Mucosa of descending colon (tissue), 3 donors: Measurements from ENCODE around the gene DDX56. TPM values are rescaled to one million over a fixed set of nuclear protein-coding genes. Genes with fewer than 3 reads are reported as not detected.

ENCODE experiments used
- ATAC-seq: fragments of 200-7000 bp; cut with Tn5 transposase; one replicate; pipeline ENCODE4 v1.9.1; 2020; ENCODE audit warnings: mild to moderate bottlenecking, moderate library complexity
- DNase-seq, 3 donors: peaks; one replicate each; pipeline ENCODE4 v3.0.0-alpha.2; 2020
- H3K36me3 ChIP-seq: fragments of 200-600 bp; one replicate; pipeline ENCODE4 v1.8.0; 2021; ENCODE audit warnings: low read depth, mild to moderate bottlenecking
- H3K4me1 ChIP-seq: fragments of 200-600 bp; one replicate; pipeline ENCODE4 v1.8.0; 2021; ENCODE audit warnings: low read depth, mild to moderate bottlenecking
- H3K4me3 ChIP-seq: fragments of 200-600 bp; one replicate; pipeline ENCODE4 v1.8.0; 2021; ENCODE audit warnings: mild to moderate bottlenecking
- H3K9me3 ChIP-seq: fragments of 200-600 bp; one replicate; pipeline ENCODE4 v1.8.0; 2021; ENCODE audit warnings: mild to moderate bottlenecking
- intact Hi-C, 2 donors: fragments of 100-400 bp; cut with DNase I in 1 of 2; cut with micrococcal nuclease in 1 of 2; formaldehyde crosslinking; loops; one replicate each; pipeline versions ENCODE4 v1.11.0 to v1.11.1; 2022; cut with DNase I, micrococcal nuclease
- total RNA-seq, 3 donors: library from RNA; stranded (reverse); fragmentation: NEBNext Ultra II Directional in 2 of 3; extraction: Animal tissue kit (Norgen Biotek cat#: 25700) in 2 of 3; gene quantifications; one replicate each; pipeline versions ENCODE4 v1.2.1 to v1.2.4, GENCODE V29; 2021 to 2023
- TF ChIP-seq, protein P1 (sequence below): fragments of 200-600 bp; IDR thresholded peaks from one replicate; pipeline ENCODE4 v1.8.0; 2022; ENCODE audit warnings: antibody characterized with exemption, mild to moderate bottlenecking
- donor health status: DM: no; HTN: no; CAD: no; lungs with moderate emphysema.
- donor health status: DM: no; HTN: no; CAD: no.
- donor health status: DM: no; HTN: yes; CAD: no.

The DDX56 gene
- total RNA-seq, 3 donors from 2014 or later, result 50.7 to 60.6 (median 60.0) TPM

DNA sequence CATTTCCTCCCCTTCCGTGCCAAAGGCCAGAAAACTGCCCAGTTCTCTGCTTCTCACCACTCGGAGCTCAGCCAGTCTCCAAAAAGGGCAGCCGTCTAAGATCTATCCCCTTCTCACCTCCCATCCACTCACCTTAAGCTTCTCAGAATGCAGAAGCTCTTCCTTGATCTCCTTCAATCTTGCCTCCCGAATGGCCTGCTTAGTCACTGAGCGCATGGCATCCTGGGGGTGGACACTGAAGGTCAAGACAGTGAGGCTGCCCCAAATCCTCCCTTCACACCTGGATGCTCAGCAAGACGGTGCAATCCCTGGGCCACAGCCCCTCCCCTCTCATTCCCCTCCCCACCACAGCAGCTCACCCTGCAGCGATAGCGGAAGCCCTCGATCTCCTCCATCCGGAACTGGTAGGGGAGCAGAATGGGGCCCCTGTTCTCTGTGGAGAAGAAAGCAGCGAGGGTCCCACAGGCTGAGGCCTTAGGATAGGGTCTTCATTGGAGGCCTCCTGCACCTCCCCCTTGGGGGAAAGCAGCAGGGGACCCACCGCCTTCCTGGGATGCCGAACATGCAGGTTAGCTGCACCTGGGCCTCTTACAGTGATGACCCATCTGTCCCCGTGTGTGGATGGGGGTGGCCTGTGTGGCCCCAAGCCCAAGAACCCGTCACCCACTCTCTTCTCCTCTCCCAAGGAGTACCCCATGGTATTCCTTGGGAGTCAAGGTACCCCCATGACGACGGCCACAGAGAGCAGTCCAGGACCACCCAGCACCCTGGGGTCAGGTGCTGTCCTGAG, 4.7 kb downstream of the DDX56 start:
- TF ChIP-seq, protein P1, sequence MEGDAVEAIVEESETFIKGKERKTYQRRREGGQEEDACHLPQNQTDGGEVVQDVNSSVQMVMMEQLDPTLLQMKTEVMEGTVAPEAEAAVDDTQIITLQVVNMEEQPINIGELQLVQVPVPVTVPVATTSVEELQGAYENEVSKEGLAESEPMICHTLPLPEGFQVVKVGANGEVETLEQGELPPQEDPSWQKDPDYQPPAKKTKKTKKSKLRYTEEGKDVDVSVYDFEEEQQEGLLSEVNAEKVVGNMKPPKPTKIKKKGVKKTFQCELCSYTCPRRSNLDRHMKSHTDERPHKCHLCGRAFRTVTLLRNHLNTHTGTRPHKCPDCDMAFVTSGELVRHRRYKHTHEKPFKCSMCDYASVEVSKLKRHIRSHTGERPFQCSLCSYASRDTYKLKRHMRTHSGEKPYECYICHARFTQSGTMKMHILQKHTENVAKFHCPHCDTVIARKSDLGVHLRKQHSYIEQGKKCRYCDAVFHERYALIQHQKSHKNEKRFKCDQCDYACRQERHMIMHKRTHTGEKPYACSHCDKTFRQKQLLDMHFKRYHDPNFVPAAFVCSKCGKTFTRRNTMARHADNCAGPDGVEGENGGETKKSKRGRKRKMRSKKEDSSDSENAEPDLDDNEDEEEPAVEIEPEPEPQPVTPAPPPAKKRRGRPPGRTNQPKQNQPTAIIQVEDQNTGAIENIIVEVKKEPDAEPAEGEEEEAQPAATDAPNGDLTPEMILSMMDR, result no peak
- DNase-seq (no peak), ATAC-seq (no peak)
- intact Hi-C loops, result loop anchor here in 1 of 2 donors (10.0 kb wide), 1 partner anchor 324 kb away; no protein-coding TSS in a partner anchor
- Histone ChIP-seq H3K4me3 (no peak overlapping the region), H3K36me3 (peaks cover 3% of the 10 kb centered on the region), H3K4me1 (peaks cover 8% of the 10 kb centered on the region), H3K9me3 (no peaks in the 10 kb centered on the region)

- Histone ChIP-seq H3K36me3 (peaks cover 3% of the 10 kb centered on the region), H3K9me3 (no peaks in the 10 kb centered on the region), H3K4me1 (peaks cover 5% of the 10 kb centered on the region), H3K4me3 (no peak overlapping the region)
- intact Hi-C loops, result loop anchor here in 1 of 2 donors (10.0 kb wide), 1 partner anchor 323 kb away; no protein-coding TSS in a partner anchor
- ATAC-seq (no peak), DNase-seq (no peak)
- TF ChIP-seq, protein P1, result no peak
These were observed 5.8 kb downstream of the DDX56 start for GRCh38 chr7:44567884-44568283.

GRCh38 chr7:44566680-44567079, 7.0 kb downstream of the DDX56 start:
- Histone ChIP-seq H3K4me3 (no peak overlapping the region), H3K36me3 (peaks cover 3% of the 10 kb centered on the region), H3K9me3 (no peaks in the 10 kb centered on the region), H3K4me1 (peaks cover 8% of the 10 kb centered on the region)
- intact Hi-C loops, result loop anchor here in 1 of 2 donors (10.0 kb wide), 1 partner anchor 322 kb away; no protein-coding TSS in a partner anchor
- TF ChIP-seq, protein P1, result no peak
- DNase-seq (no peak), ATAC-seq (no peak)

- H3K9me3 ChIP-seq, result no peaks in the 10 kb centered on the region
- TF ChIP-seq, protein P1, result no peak
- intact Hi-C loops, result loop anchor here in 1 of 2 donors (10.0 kb wide), 1 partner anchor 321 kb away; no protein-coding TSS in a partner anchor
- peaks cover 3% of the 10 kb centered on the region for H3K36me3 ChIP-seq
- H3K4me3 ChIP-seq, result no peak overlapping the region
- H3K4me1 ChIP-seq, result peaks cover 10% of the 10 kb centered on the region
- DNase-seq (no peak), ATAC-seq (peak; percentile 18)
These were observed 7.7 kb downstream of the DDX56 start for GRCh38 chr7:44565795-44566559.

DNA sequence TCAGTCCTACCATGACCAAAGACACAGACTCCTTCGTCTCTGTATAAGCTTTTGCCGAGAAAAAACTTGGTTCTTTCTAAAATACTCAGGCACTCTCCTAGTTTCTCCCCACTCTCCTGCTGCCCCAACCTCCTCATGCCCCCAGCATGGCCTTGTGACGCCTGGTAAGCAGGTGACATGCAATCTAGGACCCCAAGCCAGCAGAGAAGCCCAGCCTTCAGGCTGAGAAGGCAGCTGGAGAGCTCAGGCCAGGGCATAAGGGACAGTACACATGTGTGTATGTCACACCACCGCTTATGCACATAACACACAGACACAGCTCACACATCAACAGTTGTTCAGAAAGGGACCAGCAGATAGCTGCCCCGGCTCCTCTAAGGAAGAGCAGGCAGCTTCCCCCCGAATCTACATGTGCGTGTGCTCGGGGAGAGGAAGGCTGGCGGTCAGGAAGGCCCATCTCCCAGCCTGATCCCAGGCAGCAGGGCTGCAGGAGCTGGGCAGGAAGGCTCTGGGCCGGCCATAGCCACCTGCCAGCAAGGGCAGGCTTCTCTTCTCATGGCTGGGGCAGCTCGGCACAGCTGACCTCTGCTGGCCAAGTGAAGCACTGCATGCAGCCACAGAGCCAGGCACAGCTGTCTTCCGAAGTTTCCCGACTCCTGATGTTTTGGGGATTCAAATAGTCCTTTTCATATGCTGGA, 8.5 kb downstream of the DDX56 start:
- peak; percentile 75 to 86 (median 80) for DNase-seq
- H3K4me1 ChIP-seq, result peaks cover 10% of the 10 kb centered on the region
- ATAC-seq, result peak; percentile 88
- no peak overlapping the region for H3K4me3 ChIP-seq
- TF ChIP-seq, protein P1, result peak; percentile 97
- intact Hi-C loops, result loop anchor here in 1 of 2 donors (10.0 kb wide), 1 partner anchor 320 kb away; no protein-coding TSS in a partner anchor
- no peaks in the 10 kb centered on the region for H3K9me3 ChIP-seq
- H3K36me3 ChIP-seq, result no peaks in the 10 kb centered on the region
